Aorta (tissue), 5 donors: ENCODE data around the gene MNAT1. TPM values are rescaled to one million over a fixed set of nuclear protein-coding genes. Genes with fewer than 3 reads are reported as not detected.
"Not testable (repeated sequence)": the region's sequence is repeated elsewhere in the genome, so short reads cannot be mapped to it uniquely, and the experiment has no call there.

Source experiments
- ATAC-seq: fragments of 200-7000 bp; cut with Tn5 transposase; one replicate; pipeline ENCODE4 v1.9.1; 2022; ENCODE audit warnings: moderate library complexity; ENCODE audit not compliant: low FRiP score
- DNase-seq, 2 donors: peaks; one replicate each; pipeline ENCODE4 v3.0.0-alpha.2; 2020
- H3K27ac ChIP-seq, 2 donors: one replicate each; pipeline ENCODE4 v1.5.1; 2013; ENCODE audit warnings: low read length in 2 of 2, mild to moderate bottlenecking in 2 of 2, moderate library complexity in 2 of 2, control low read depth in 1 of 2, inconsistent platforms in 1 of 2, low read depth in 1 of 2
- H3K27me3 ChIP-seq, 2 donors: one replicate each; pipeline ENCODE4 v1.6.1; 2013; ENCODE audit warnings: control low read depth in 1 of 2, low read length in 1 of 2, mild to moderate bottlenecking in 1 of 2, moderate library complexity in 1 of 2; ENCODE audit not compliant: insufficient read depth in 2 of 2, control insufficient read depth in 1 of 2
- H3K36me3 ChIP-seq, 2 donors: one replicate each; pipeline ENCODE4 v1.6.1; 2013; ENCODE audit warnings: control low read depth in 1 of 2, low read length in 1 of 2, mild to moderate bottlenecking in 1 of 2; ENCODE audit not compliant: insufficient read depth in 2 of 2, control insufficient read depth in 1 of 2
- H3K4me1 ChIP-seq, 2 donors: one replicate each; pipeline ENCODE4 v1.6.1; 2013; ENCODE audit warnings: low read length in 2 of 2, control low read depth in 1 of 2, mild to moderate bottlenecking in 1 of 2, moderate library complexity in 1 of 2; ENCODE audit not compliant: insufficient read depth in 2 of 2, control insufficient read depth in 1 of 2
- H3K4me3 ChIP-seq, 2 donors: one replicate each; pipeline ENCODE4 v1.5.1; 2013; ENCODE audit warnings: low read length in 2 of 2, control low read depth in 1 of 2, mild to moderate bottlenecking in 1 of 2
- H3K9me3 ChIP-seq: one replicate; pipeline ENCODE4 v1.6.1; 2013; ENCODE audit warnings: mild to moderate bottlenecking, low read length; ENCODE audit not compliant: control insufficient read depth
- WGBS, 2 donors: extraction: QIAGEN DNeasy Blood & Tissue Kit; methylation state at CpG; one replicate each; pipeline ENCODE4 v1.1.7; 2013; 5-methylcytosine and 5-hydroxymethylcytosine counted together
- intact Hi-C, 2 donors: fragments of 100-400 bp; cut with DNase I; formaldehyde crosslinking; loops; one replicate each; pipeline versions ENCODE4 v1.14.2 to v1.15.0; 2022
- polyA plus RNA-seq, 2 donors: library from polyadenylated mRNA; stranded (reverse); fragments of 200-250 nt; gene quantifications; one replicate each; pipeline ENCODE4 v1.2.3, GENCODE V29; 2013
- total RNA-seq, 2 donors: library from RNA; stranded (reverse); fragmentation: NEBNext Ultra II Directional; extraction: Animal tissue kit (Norgen Biotek cat#: 25700); gene quantifications; one replicate each; pipeline ENCODE4 v1.2.1, GENCODE V29; 2021
- donor health status: healthy with polysubstance abuse.
- donor health status: Bipolar disorder and iron deficiency.
- donor health status: DM: no; HTN: no; CAD: no.
- donor health status: DM: no; HTN: no; CAD: no.
- donor health status: DM: yes; HTN: yes; CAD: no.

The MNAT1 gene
- total and polyA plus RNA-seq, 4 donors: 23.7 to 41.1 (median 32.0) TPM

- Histone ChIP-seq H3K27me3 (no peaks in the 10 kb centered on the region), H3K4me1 (no peaks in the 10 kb centered on the region), H3K4me3 (no peak overlapping the region), H3K9me3 (no peaks in the 10 kb centered on the region), H3K27ac (no peak overlapping the region), H3K36me3 (no peaks in the 10 kb centered on the region)
- 76% methylated on average over 11 of the region's 11 CpGs for WGBS, 2 donors
- intact Hi-C loops: no loop called here
- peak in 1 of 2 donors; percentile 29 for DNase-seq
- no peak for ATAC-seq
Measured at GRCh38 chr14:60839657-60840056, 105.1 kb downstream of the MNAT1 start.

GRCh38 chr14:60840313-60840712 lies 105.8 kb downstream of the MNAT1 start:
- WGBS, 2 donors: 78 to 83% methylated on average over 1 of the region's 1 CpG
- Histone ChIP-seq H3K4me1 (no peaks in the 10 kb centered on the region), H3K36me3 (no peaks in the 10 kb centered on the region), H3K27ac (no peak overlapping the region), H3K9me3 (no peaks in the 10 kb centered on the region), H3K27me3 (no peaks in the 10 kb centered on the region), H3K4me3 (no peak overlapping the region)
- ATAC-seq (no peak), DNase-seq (no peak)
- intact Hi-C loops: no loop called here

DNA sequence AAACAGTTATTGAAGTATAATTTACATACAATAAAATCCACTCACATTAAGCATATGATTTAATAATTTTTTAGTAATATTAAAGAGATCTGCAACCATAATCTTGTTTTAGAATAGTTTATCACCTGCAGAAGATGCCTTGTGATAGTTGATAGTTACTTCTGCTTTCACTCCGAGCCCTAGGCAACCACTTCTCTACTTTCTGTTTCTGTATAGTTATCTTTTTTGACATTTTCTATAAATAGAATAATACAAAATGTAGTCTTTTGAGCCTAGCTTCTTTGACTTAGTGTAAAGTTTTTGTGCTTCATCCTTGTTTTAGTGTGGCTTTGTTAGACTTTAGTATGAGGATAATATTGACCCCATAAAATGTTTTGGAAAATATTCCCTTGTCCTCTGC lies 111.0 kb downstream of the MNAT1 start:
- DNase-seq (no peak), ATAC-seq (no peak)
- Histone ChIP-seq H3K27me3 (no peaks in the 10 kb centered on the region), H3K36me3 (no peaks in the 10 kb centered on the region), H3K4me1 (no peaks in the 10 kb centered on the region), H3K4me3 (no peak overlapping the region), H3K9me3 (no peaks in the 10 kb centered on the region), H3K27ac (no peak overlapping the region)
- intact Hi-C loops: no loop called here
- WGBS, 2 donors: 36 to 62% methylated on average over 1 of the region's 1 CpG

GRCh38 chr14:60848066-60848465 lies 113.5 kb downstream of the MNAT1 start:
- H3K36me3 ChIP-seq: no peaks in the 10 kb centered on the region
- no peaks in the 10 kb centered on the region for H3K27me3 ChIP-seq
- H3K9me3 ChIP-seq: no peaks in the 10 kb centered on the region
- no peak overlapping the region for H3K4me3 ChIP-seq
- WGBS, 2 donors: 90 to 98% methylated on average over 2 of the region's 2 CpGs
- no peak overlapping the region for H3K27ac ChIP-seq
- no peaks in the 10 kb centered on the region for H3K4me1 ChIP-seq
- ATAC-seq (no peak), DNase-seq (no peak)
- intact Hi-C loops: no loop called here

GRCh38 chr14:60851692-60852091 lies 117.1 kb downstream of the MNAT1 start:
- H3K27ac ChIP-seq, H3K36me3 ChIP-seq, H3K4me1 ChIP-seq, intact Hi-C loops, DNase-seq, H3K9me3 ChIP-seq, ATAC-seq, H3K4me3 ChIP-seq, H3K27me3 ChIP-seq: not testable (repeated sequence)
- 95 to 98% methylated on average over 5 of the region's 5 CpGs for WGBS, 2 donors

- intact Hi-C loops: no loop called here
- H3K27me3 ChIP-seq: no peaks in the 10 kb centered on the region
Measured at GRCh38 chr14:60856111-60856510, 121.5 kb downstream of the MNAT1 start.

DNA sequence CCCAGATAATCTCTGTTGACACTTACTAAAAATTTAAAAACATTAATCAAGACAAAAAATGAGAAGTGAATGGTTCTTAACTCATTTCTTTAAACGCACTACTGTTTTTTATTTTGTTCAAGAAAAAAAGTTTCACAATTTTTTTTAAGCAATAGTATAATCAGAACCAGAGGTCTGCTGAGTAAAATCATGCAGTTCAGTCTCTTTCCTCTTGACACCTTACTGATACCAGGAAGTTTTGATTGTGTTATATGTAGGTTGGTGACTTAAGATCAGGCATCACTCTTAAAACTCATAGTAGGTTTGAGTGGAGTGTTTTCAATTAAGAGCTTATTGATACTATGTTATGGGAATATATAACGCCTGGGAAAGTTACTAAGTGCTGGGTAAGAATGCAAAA lies 125.0 kb downstream of the MNAT1 start:
- Histone ChIP-seq H3K36me3 (no peaks in the 10 kb centered on the region), H3K4me3 (no peak overlapping the region), H3K27ac (no peak overlapping the region), H3K27me3 (no peaks in the 10 kb centered on the region), H3K9me3 (no peaks in the 10 kb centered on the region), H3K4me1 (peaks cover 0 to 1% of the 10 kb centered on the region in 2 donors)
- DNase-seq (no peak), ATAC-seq (no peak)
- intact Hi-C loops: no loop called here
- 86 to 91% methylated on average over 2 of the region's 2 CpGs for WGBS, 2 donors

More at GRCh38 chr14:60856111-60856510, 121.5 kb downstream of the MNAT1 start:
- 80 to 81% methylated on average over 2 of the region's 2 CpGs for WGBS, 2 donors
- H3K9me3 ChIP-seq: no peaks in the 10 kb centered on the region
- no peak overlapping the region for H3K4me3 ChIP-seq
- H3K4me1 ChIP-seq: no peaks in the 10 kb centered on the region
- ATAC-seq (no peak), DNase-seq (no peak)
- H3K27ac ChIP-seq: no peak overlapping the region
- no peaks in the 10 kb centered on the region for H3K36me3 ChIP-seq

DNA sequence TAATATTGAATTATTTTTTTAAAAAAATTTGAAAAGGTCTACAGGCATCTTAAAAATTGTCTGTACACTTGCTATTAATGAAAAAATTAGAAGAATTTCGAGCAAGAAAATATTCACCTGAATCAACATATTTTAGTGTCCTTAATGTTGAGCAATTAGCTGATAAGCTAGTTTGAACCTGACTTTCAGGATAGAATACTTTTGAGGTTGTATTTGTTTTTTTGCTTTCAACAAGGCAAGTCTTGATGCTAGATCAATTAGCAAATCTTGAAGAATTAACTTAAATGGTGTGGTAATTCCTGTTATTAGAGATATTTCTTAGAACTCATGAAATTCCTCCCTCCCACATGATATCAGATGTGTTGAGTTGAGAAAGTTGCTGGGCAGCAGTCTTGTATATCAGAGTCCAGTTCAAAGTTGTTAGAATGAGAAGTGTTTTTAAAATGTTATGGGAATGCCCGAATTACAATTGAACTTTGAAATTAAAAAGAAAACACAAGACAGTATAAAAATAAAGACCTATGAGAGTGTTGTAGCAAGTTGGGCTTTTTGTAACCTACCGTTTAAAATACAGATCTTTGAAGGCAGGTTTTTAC lies 127.1 kb downstream of the MNAT1 start:
- no peak for ATAC-seq
- H3K4me3 ChIP-seq: no peak overlapping the region
- H3K36me3 ChIP-seq: no peaks in the 10 kb centered on the region
- no peak overlapping the region for H3K27ac ChIP-seq
- peaks cover 0 to 3% of the 10 kb centered on the region in 2 donors for H3K4me1 ChIP-seq
- 40 to 50% methylated on average over 3 of the region's 3 CpGs for WGBS, 2 donors
- no peaks in the 10 kb centered on the region for H3K27me3 ChIP-seq
- H3K9me3 ChIP-seq: no peaks in the 10 kb centered on the region
- no peak for DNase-seq
- intact Hi-C loops: no loop called here

GRCh38 chr14:60862283-60862682 lies 127.7 kb downstream of the MNAT1 start:
- peak; percentile 50 for ATAC-seq
- peaks cover 0 to 3% of the 10 kb centered on the region in 2 donors for H3K4me1 ChIP-seq

More at GRCh38 chr14:60862283-60862682, 127.7 kb downstream of the MNAT1 start:
- no peak for DNase-seq
- Histone ChIP-seq H3K9me3 (no peaks in the 10 kb centered on the region), H3K27ac (no peak overlapping the region), H3K36me3 (no peaks in the 10 kb centered on the region), H3K27me3 (no peaks in the 10 kb centered on the region), H3K4me3 (no peak overlapping the region)
- intact Hi-C loops: no loop called here
- WGBS, 2 donors: 15 to 26% methylated on average over 2 of the region's 2 CpGs
